ENCODE data around the gene KIAA1217.

KIAA1217 gene

GRCh38 chr10:24394461-24395190 lies 185.7 kb downstream of the KIAA1217 start:
- no peak overlapping the region for H3K4me3 ChIP-seq (ENCODE audit: low read depth, low read length)
- TF ChIP-seq CTCF (IDR thresholded peaks at IDR 0.05; ENCODE audit: borderline replicate concordance, insufficient read depth, low read depth, low read length), result no peak

- no peak for TF ChIP-seq CTCF (IDR thresholded peaks at IDR 0.05; ENCODE audit: borderline replicate concordance, insufficient read depth, low read depth, low read length)
- H3K4me3 ChIP-seq (ENCODE audit: low read depth, low read length), result no peak overlapping the region
Measured at GRCh38 chr10:24396396-24396795, 187.5 kb downstream of the KIAA1217 start.

GRCh38 chr10:24397662-24398061 lies 188.7 kb downstream of the KIAA1217 start:
- no peak for TF ChIP-seq CTCF (IDR thresholded peaks at IDR 0.05; ENCODE audit: borderline replicate concordance, insufficient read depth, low read depth, low read length)
- no peak overlapping the region for H3K4me3 ChIP-seq (ENCODE audit: low read depth, low read length)

GRCh38 chr10:24404567-24404966 lies 195.6 kb downstream of the KIAA1217 start:
- no peak for TF ChIP-seq CTCF (IDR thresholded peaks at IDR 0.05; ENCODE audit: borderline replicate concordance, insufficient read depth, low read depth, low read length)
- no peak overlapping the region for H3K4me3 ChIP-seq (ENCODE audit: low read depth, low read length)

GRCh38 chr10:24405635-24406034 lies 196.7 kb downstream of the KIAA1217 start:
- no peak for TF ChIP-seq CTCF (IDR thresholded peaks at IDR 0.05; ENCODE audit: borderline replicate concordance, insufficient read depth, low read depth, low read length)

GRCh38 chr10:24406809-24407483 lies 198.0 kb downstream of the KIAA1217 start:
- TF ChIP-seq CTCF (IDR thresholded peaks at IDR 0.05; ENCODE audit: borderline replicate concordance, insufficient read depth, low read depth, low read length), result no peak
- no peak overlapping the region for H3K4me3 ChIP-seq (ENCODE audit: low read depth, low read length)

More at GRCh38 chr10:24405635-24406034, 196.7 kb downstream of the KIAA1217 start:
- H3K4me3 ChIP-seq (ENCODE audit: low read depth, low read length), result no peak overlapping the region

- H3K4me3 ChIP-seq (ENCODE audit: low read depth, low read length), result no peak overlapping the region
- TF ChIP-seq CTCF (IDR thresholded peaks at IDR 0.05; ENCODE audit: borderline replicate concordance, insufficient read depth, low read depth, low read length), result no peak
Measured at GRCh38 chr10:24407928-24408327, 199.0 kb downstream of the KIAA1217 start.

Data from GM12875 (cell line).